Hepatocyte (in vitro differentiated cells): ENCODE data around the gene STT3B.

ENCODE experiments used
- CTCF ChIP-seq: fragments of 200-600 bp; sonication (generic); IDR thresholded peaks from 2 replicates; pipeline ENCODE4 v1.5.1; 2016; ENCODE audit warnings: antibody characterized with exemption, mild to moderate bottlenecking; ENCODE audit not compliant: poor library complexity
- EZH2 ChIP-seq: fragments of 200-600 bp; sonication (generic); IDR thresholded peaks from 2 replicates; pipeline ENCODE4 v1.6.1; 2016; ENCODE audit warnings: antibody characterized with exemption, mild to moderate bottlenecking, borderline replicate concordance

- TF ChIP-seq CTCF = no peak
- no peak for TF ChIP-seq EZH2
These were observed 135.5 kb downstream of the STT3B start for GRCh38 chr3:31668242-31668641.
